GM15510 (cell line): ENCODE measurements around the gene PKD1.

Experiments used
- POLR2A ChIP-seq: IDR thresholded peaks from 3 replicates; pipeline ENCODE4 v1.6.1; 2011; ENCODE audit warnings: borderline replicate concordance; ENCODE audit not compliant: insufficient read length; ENCODE audit errors: extremely low read depth

The PKD1 gene

DNA sequence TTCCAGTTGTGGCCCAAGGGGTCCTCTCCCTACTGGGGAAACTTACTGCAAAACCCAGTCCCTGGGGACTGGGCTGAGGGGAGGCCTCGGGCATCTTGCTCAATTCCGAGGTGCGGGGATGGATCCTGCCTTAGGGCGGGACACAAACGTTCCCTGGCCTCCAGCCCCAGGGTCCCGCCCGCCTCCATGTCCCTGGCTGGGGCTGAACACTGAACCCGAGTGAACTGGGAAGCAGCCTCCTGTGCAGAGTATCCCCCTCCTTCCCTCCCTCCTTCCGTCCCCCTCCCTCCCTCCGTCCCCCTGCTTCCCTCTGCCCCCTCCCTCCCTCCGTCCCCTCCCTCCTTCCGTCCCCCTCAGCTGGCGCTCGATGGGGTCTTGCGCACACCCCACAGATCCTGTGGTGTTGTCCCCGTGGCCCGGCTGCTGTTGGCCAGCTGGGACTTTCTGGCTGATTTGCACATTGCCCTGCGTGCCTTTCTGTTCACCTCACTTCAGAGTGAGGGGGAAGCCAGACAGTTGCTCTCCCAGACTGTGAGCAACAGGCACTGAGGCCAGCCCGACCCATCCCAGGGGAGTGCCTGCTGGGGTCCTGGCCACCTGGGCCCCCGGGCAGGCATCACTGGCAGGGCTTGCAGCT is 25.3 kb upstream of the PKD1 start:
- no peak for TF ChIP-seq POLR2A

DNA sequence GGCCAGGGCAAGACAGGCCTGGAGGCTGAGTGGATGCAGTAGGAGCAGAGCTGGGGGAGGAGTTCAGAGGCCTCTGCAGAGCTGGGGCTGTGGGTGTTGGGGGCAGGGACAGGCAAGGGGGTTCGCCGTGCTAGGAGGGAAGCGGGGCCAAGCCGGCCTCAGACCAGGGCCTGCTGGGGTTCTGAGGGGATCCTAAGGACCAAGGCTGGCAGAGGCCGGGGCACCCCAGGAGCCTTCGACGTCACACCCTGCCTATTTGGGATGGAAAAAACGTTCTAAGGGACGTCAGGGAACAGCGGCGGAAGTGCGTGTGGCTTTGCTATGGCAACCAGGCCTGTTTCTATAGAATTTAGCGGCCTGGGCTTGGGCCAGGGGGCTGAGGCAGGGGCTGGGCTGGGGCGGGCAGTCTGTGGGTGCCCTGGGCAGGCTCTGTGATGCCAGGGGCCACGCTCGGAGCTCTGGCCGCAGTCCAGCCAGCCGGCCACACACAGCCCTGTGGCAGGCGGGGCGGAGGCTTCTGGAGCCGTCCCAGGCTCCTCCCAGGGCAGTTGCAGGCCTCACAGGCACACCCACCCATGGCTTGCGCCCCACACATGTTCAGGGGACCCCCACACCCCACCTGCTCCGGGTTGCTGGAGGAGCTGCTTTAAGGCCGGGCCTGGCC is 23.6 kb upstream of the PKD1 start:
- TF ChIP-seq POLR2A, result no peak

DNA sequence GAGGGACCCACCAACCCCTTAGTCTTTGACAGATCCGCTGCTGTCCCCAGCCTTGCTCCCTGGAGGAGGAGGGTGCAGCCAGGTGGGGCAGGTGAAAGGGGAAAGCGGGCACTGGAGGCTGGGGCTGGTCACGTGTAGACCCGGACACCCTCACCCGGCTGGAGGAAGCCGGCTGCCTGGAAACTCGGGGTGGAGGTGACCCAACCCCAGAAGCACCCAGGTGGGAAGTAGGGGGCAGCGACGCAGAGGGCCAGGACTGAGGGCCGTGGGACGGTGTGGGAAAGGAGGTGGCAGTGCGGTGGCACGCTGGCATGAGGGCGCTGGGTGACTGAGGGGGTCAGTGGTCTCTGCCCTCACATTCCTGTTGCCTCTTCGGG is 22.6 kb upstream of the PKD1 start:
- TF ChIP-seq POLR2A, result no peak

DNA sequence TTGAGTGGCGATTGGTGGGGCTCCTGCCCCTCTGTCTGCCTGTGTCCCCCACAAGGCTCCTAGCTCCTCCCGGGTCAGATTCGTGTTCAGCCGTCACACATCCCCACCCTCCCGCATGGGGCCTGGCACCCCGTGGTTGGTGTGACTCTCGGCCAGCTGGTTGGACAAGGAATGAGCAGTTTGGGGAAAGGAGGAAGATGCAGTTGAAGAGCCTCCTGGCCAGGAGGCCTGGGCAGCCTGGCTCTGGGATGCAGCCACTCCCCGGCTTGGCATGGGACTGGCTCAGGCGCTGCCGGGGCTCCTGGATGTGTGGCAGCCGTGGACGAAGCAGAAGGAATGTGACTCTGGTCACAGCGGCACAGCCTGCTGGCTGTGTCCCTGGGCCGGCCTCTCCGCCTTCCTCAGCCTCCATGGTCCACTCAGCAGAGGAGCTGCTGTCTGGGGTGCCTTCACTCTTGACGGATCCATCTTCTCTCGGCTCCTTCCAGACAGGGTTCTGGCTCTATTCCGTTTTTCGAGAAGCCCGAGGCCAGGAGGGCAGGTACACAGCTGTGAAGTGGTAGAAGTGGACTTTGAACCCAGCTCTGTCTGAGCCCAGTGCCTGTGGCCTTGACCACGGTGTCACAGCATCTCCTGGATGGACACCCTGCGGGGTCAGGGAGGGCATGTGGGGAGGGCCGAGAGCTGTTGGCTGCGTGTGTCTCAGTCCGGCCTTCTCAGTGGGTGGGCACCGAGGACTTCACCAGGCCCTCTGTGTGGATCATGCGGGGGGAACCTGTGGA is 22.0 kb upstream of the PKD1 start:
- TF ChIP-seq POLR2A, result no peak

DNA sequence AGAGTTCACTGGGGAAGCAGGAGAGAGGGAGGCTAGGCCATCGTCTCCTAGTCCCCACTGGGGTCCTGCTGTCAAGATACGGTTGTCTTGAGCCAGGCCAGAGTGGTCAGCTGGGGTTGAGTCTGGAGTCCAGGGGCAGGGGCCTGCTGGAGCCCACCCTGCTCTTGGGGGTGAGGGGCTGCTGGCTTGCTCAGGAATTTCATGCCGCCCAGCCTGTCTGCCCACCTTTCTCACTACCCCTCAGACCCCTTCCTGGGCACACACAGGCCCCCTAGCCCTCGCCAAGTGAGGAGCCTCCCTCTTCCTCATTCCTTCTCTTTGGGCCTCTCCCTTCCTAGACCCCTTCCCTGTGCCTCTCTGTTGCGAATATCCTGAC is 21.1 kb upstream of the PKD1 start:
- TF ChIP-seq POLR2A, result no peak

DNA sequence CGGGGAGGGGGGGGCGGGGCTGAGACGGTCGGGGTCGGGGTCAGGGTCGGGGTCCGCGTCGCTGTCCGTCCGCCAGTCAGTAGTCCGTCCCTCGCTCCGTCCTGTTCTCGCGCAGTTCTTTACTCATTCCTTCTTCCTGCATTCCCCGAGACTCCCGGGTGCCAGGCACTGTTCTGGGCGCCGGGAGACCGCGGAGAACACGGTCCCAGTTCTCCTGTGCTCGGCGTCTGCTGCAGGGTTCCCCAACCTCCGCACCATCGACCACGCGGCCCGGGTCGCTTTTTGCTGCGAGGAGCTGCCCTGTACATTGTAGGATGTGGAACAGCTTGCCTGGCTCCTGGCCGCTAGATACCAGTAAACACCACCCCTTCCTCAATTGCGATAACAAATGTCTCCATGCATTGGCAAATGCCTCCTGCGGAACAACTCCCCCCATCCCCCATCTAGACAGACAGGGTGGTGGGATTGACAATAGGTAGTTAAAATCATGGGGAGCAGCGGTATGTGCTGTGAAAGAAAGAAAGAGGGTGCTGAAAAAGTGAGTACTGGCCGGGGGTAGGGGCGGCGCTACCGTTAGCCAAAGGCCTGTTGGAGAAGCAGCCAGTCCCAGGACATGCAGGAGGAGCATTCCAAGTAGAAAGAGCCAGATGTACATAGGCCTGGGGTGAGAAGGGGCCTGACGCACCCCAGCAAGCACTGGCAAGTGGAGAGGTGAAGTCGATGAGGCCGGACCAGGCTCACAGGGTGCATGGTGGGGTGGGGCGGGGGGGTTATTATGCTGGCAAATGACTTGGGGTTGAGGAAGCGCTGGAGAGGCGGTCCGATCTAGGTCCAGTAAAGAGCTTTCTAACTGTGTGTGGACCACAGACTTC is 20.5 kb upstream of the PKD1 start:
- no peak for TF ChIP-seq POLR2A

DNA sequence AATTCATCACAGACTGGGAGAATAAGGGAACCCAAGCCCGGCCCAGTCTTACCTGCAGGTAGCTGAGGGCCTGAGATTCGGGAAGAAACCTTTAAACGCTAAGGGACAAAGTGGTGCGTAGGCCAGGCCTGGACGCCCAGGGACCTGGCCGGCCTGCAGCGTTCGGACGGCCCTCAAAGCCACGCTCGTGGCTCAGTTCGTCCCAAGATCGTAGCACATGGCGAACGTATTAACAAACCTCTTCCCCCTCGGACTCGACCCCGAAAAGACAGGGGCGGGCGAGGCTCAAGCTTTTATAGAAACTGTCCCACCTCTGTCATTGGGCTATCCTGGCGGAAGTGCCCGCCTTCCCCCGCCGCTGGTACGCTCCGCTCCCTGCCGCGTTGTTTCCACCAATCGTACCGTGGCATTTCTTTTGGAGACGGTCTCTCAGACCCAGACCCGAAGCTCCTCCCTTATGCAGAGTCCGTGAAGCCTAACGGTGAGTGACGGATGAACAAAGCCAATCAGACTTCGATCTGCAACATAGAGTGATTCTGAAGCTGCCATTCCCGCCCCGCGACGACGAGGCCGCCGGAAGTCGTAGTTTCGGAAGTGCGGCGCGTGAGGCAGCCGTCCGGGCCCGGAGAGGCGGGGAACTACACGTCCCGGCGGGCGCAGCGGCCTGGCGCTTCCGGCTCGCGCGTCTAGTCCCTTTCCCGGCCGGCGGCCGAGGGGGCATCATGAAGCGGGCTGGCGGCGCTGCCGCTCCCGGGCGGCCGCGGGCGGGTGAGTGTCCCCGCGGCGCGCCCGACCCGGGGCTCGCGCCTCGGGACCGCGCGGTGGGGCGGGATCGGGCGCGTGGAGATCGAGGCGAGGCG is 19.6 kb upstream of the PKD1 start, which contains the start of gene TRAF7:
Gene TRAF7 (plus strand): TSS at position 692 of the 860 bp plus-strand sequence. CDS start 8,139 bp downstream, outside the sequence.
- TF ChIP-seq POLR2A, result peak; percentile 100

DNA sequence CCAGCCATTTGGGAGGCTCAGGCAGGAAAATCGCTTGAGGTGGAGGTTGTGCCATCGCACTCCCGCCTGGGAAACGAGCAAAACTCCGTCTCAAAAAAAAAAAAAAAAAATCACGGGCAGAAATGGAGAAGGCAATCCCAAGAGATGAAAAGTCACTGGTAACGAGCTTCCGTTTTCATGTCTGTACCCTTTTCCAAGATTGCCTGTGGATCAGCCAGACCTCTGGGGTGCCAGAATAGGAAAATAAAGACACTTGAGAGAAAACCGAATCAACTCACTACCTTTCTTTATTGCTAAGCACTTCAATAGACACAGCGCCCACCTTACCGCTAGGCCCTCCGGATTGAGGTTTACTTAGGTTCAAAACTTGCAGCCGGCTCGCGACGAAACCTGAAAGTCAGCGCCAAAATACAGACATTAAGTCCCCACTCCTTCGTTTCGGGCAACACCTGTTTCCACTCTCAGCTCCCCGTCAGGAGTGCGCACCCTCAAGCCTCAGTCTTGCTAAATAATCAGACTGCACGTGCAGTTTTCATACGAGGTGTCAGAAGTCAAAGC is 18.9 kb upstream of the PKD1 start:
- no peak for TF ChIP-seq POLR2A

DNA sequence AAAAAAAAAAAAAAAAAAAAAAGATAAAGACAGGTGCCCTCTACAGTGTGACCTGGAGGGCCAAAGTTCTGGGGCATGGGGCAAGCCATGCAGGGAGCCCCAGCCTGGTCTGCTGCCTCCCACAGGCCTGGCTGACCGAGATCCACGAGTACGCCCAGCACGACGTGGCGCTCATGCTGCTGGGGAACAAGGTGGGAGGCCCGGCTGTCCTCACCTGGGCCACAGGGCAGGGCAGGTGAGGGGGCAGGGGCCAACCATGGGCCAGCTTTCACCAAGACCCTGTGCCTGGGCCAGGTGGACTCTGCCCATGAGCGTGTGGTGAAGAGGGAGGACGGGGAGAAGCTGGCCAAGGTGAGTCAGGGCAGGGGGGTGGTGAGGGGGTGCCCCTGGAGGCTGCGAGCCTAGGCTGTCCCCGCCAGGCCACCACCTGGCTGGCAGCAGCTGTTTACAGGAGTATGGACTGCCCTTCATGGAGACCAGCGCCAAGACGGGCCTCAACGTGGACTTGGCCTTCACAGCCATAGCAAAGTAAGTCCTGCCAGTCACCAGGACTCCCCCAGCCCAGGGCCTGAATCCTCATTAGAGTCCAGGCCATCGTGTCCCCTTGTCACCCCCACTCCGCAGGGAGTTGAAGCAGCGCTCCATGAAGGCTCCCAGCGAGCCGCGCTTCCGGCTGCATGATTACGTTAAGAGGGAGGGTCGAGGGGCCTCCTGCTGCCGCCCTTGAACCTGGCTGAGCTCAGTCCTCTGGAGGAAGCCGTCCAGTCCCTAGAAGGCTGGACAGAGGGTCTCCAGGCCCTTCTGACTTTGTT is 17.2 kb upstream of the PKD1 start:
- TF ChIP-seq POLR2A, result peak; percentile 46

DNA sequence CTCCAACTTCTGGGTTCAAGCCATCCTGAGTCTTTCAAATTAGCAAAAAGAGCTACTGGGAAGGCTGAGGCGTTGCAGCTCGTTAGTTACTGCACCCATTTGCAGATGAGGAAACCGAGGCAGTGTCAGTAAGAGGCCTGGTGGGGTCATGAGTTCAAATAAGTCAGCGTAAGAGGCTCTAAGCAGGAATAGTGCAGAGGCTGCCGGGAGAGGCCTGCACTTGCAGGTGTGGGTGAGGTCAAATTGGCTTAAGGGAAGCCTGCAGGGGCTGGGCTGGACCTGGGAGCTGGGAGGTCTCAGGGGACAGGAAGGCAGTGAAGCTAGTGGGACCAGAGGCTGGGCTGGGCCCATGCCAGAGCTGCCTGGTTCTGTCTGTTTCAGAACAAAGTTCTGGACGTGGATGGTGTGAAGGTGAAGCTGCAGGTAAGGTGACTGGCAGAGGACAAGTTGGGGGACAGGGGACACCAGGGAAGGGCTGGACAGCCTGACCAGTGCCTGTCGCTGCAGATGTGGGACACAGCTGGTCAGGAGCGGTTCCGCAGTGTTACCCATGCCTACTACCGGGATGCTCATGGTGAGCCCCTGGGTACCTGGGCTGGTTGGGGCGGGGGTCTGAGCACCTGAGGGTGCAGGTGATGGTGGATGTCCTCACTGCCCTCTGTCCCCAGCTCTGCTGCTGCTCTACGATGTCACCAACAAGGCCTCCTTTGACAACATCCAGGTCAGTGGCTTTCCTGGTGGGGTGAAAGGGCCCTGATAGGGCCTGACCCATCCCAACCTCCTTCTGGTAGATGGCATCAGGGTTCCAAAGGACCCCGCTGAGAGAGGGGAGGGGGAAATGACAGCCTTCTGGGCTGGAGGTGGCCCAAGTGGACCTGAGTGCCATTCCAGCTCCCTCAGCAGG is 15.7 kb upstream of the PKD1 start:
- TF ChIP-seq POLR2A, result peak; percentile 13

DNA sequence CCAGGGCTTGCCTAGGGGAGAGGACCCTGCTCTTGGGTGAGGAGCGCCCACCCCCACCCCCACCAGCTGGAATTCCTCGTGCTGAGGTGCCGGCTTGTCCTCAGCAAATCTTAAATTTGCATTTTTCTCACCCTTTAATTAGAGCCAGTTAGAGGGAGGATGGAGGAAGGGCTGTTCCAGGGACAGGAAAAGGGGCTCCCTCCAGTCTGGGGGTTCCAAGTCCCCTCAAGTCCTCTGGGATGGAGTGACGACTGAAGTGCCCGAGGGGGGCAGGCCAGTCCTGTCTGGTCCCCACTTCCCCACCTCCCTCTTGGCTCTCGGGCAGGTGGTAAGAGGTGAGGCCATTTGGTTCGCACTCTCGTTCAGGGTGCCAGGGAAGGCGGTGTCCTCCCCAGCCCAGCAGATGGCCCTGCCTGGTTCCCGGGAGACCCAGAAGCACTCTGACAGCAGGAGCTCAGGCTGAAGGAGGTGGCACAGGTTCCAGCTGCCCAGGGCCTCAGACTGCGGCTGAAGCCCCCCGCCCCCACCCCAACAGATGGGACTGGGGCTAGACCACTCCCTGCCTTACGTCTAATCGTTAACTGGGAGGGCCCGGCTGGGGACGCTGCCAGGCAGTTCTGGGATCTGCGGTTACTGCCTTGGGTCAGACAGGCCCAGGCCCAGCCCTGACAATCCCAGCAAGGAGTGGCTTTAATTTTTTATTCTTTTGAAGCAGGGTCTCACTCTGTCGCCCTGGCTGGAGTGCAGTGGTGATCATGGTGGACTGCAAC is 14.9 kb upstream of the PKD1 start:
- peak; percentile 19 for TF ChIP-seq POLR2A
